HepG2 (cell line): ENCODE data around the gene MATN1. TPM values are rescaled to one million over a fixed set of nuclear protein-coding genes. Genes with fewer than 3 reads are reported as not detected.

Experiments
- ATAC-seq: fragments of 200-7000 bp; cut with Tn5 transposase; 3 replicates; pipeline ENCODE4 v1.9.1; 2020; ENCODE audit warnings: mild to moderate bottlenecking, moderate library complexity
- BruUV-seq: library from RNA; stranded (reverse); fragments of 400-500 nt; replicated peaks from 2 replicates; lab custom pipeline; 2021; lab: Mats Ljungman, UMichigan
- CTCF ChIA-PET: fragments of 300-600 bp; formaldehyde crosslinking; extraction: SDS; loops from one replicate; lab custom pipeline; 2021; ENCODE audit warnings: low total read pairs, inconsistent platforms, low intra/inter-chr PET ratio; lab: Yijun Ruan, JAX
- POLR2A ChIA-PET: fragments of 350-600 bp; sonication (Branson Sonifier 250); formaldehyde crosslinking; loops from one replicate; lab custom pipeline; 2020; ENCODE audit warnings: antibody characterized with exemption, inconsistent platforms; lab: Yijun Ruan, JAX
- DNase-seq: peaks from one replicate; pipeline ENCODE4 v3.0.0-alpha.2; 2015; ENCODE audit warnings: low spot score
- FAIRE-seq: peaks from 3 replicates; lab custom pipeline; 2011; peaks lifted over from hg19 to GRCh38; lab: Jason Lieb, UNC
- H2AFZ ChIP-seq: one replicate; pipeline ENCODE4 v1.6.1; 2011; ENCODE audit warnings: low read length, inconsistent platforms
- H3K27ac ChIP-seq: fragments of 300-600 bp; 3 replicates; pipeline ENCODE4 v1.8.0; 2011; ENCODE audit warnings: mixed run types, mild to moderate bottlenecking, mixed read lengths, low read length, inconsistent platforms; ENCODE audit not compliant: insufficient read depth; ENCODE audit errors: extremely low read length
- H3K27me3 ChIP-seq, 2 experiments: fragments of 200-600 bp in 1 of 2; 2 replicates in 1 of 2; 3 replicates in 1 of 2; pipeline versions ENCODE4 v1.6.0 to v1.8.0; 2011; ENCODE audit warnings: low read length in 2 of 2, mild to moderate bottlenecking in 2 of 2, moderate library complexity in 2 of 2, inconsistent platforms in 1 of 2; ENCODE audit not compliant: insufficient read depth in 2 of 2, control insufficient read depth in 1 of 2
- H3K36me3 ChIP-seq, 2 experiments: fragments of 200-600 bp in 1 of 2; replicated peaks in 1 of 2; 2 replicates in 1 of 2; 3 replicates in 1 of 2; pipeline versions ENCODE4 v1.5.1 to v1.8.0; 2011; ENCODE audit warnings: low read length in 2 of 2, inconsistent platforms in 1 of 2; ENCODE audit not compliant: insufficient read depth in 2 of 2, control insufficient read depth in 1 of 2
- H3K4me1 ChIP-seq: 2 replicates; pipeline ENCODE4 v1.5.1; 2012; ENCODE audit warnings: low read length, inconsistent platforms; ENCODE audit not compliant: insufficient read depth
- H3K4me2 ChIP-seq: 2 replicates; pipeline ENCODE4 v1.6.0; 2011; ENCODE audit warnings: low read depth, low read length, inconsistent platforms
- H3K4me3 ChIP-seq, 3 experiments: fragments of 200-600 bp in 1 of 3; sonication (generic), shearing (Covaris generic) in 1 of 3; replicated peaks in 1 of 3; 2 replicates each; pipeline ENCODE4 v1.5.1; 2011 to 2016; ENCODE audit warnings: low read length in 3 of 3, inconsistent platforms in 2 of 3, low read depth in 2 of 3, mild to moderate bottlenecking in 2 of 3, control low read depth in 1 of 3, mixed read lengths in 1 of 3; ENCODE audit not compliant: insufficient read depth in 1 of 3
- H3K79me2 ChIP-seq: one replicate; pipeline ENCODE4 v1.6.1; 2011; ENCODE audit warnings: low read length, inconsistent platforms; ENCODE audit not compliant: insufficient read depth
- H3K9ac ChIP-seq: 2 replicates; pipeline ENCODE4 v1.6.0; 2011; ENCODE audit warnings: mild to moderate bottlenecking, low read depth, low read length, inconsistent platforms; ENCODE audit not compliant: insufficient read depth
- H3K9me3 ChIP-seq: 2 replicates; pipeline ENCODE4 v1.5.1; 2012; ENCODE audit warnings: mild to moderate bottlenecking, low read length
- H4K20me1 ChIP-seq: 2 replicates; pipeline ENCODE4 v1.6.0; 2011; ENCODE audit warnings: inconsistent platforms, mild to moderate bottlenecking, low read length, moderate library complexity; ENCODE audit not compliant: insufficient read depth
- CC2D1A ChIP-seq: sonication (generic); formaldehyde crosslinking; IDR thresholded peaks from 2 replicates; pipeline ENCODE4 v1.8.1; 2023; ENCODE audit warnings: mild to moderate bottlenecking, missing genetic modification reagents
- ELF1 ChIP-seq: sonication (generic); formaldehyde crosslinking; IDR thresholded peaks from 2 replicates; pipeline ENCODE4 v1.4.0; 2020; ENCODE audit warnings: missing genetic modification reagents
- MATR3 ChIP-seq: sonication (generic); formaldehyde crosslinking; IDR thresholded peaks from 2 replicates; pipeline ENCODE4 v1.4.0; 2020; ENCODE audit warnings: missing genetic modification reagents
- RXRA ChIP-seq: sonication (generic); formaldehyde crosslinking; IDR thresholded peaks from 2 replicates; pipeline ENCODE4 v1.5.1; 2020; ENCODE audit warnings: missing genetic modification reagents
- SMAD3 ChIP-seq: sonication (generic); formaldehyde crosslinking; IDR thresholded peaks from 2 replicates; pipeline ENCODE4 v1.4.0; 2020; ENCODE audit warnings: missing genetic modification reagents
- TGIF2 ChIP-seq: IDR thresholded peaks from 2 replicates; pipeline ENCODE4 v1.6.1; 2016; ENCODE audit warnings: control low read depth, missing compliant biosample characterization
- ZBTB8A ChIP-seq: sonication (generic); formaldehyde crosslinking; IDR thresholded peaks from 2 replicates; pipeline ENCODE4 v1.4.0; 2020; ENCODE audit warnings: mild to moderate bottlenecking, low read depth, missing genetic modification reagents, borderline replicate concordance
- ZNF234 ChIP-seq: sonication (generic); formaldehyde crosslinking; conservative IDR thresholded peaks from 2 replicates; pipeline ENCODE4 v1.5.1; 2020; ENCODE audit warnings: mild to moderate bottlenecking, missing genetic modification reagents
- ZNF550 ChIP-seq: sonication (generic); formaldehyde crosslinking; IDR thresholded peaks from 2 replicates; pipeline ENCODE4 v1.4.0; 2020; ENCODE audit warnings: mild to moderate bottlenecking, missing genetic modification reagents, borderline replicate concordance
- ZNF570 ChIP-seq: sonication (generic); formaldehyde crosslinking; IDR thresholded peaks from 2 replicates; pipeline ENCODE4 v1.4.0; 2020; ENCODE audit warnings: mild to moderate bottlenecking, missing genetic modification reagents, borderline replicate concordance
- ZNF598 ChIP-seq: sonication (generic); formaldehyde crosslinking; IDR thresholded peaks from 2 replicates; pipeline ENCODE4 v1.5.1; 2020; ENCODE audit warnings: mild to moderate bottlenecking, missing genetic modification reagents, borderline replicate concordance
- WGBS: methylation state at CpG from one replicate; pipeline ENCODE4 v1.1.6; 2017; ENCODE audit warnings: low lambda C conversion rate; 5-methylcytosine and 5-hydroxymethylcytosine counted together
- in situ Hi-C: cut with HindIII; loops from 2 replicates; pipeline ENCODE4 v1.10.0; 2017; ENCODE audit warnings: low pct_unique_long_range_greater_than_20kb; ENCODE audit not compliant: extremely low pct_ligation_motif_present
- intact Hi-C: fragments of 100-400 bp; cut with micrococcal nuclease; formaldehyde crosslinking; loops from one replicate; pipeline ENCODE4 v1.10.0; 2022; ENCODE audit not compliant: unreplicated experiment
- polyA plus RNA-seq, 8 experiments: library from polyadenylated mRNA; depleted of rRNA in 3 of 8; stranded (reverse) in 7 of 8; unstranded in 1 of 8; fragments of >200 nt; fragmentation: Illumina TruSeq in 4 of 8; extraction: Trizol in 4 of 8; gene quantifications; 2 replicates each; pipeline versions ENCODE4 v1.2.1 to v1.2.3, GENCODE V29; 2011 to 2016; ENCODE audit warnings: low read depth in 4 of 8, missing spikeins in 1 of 8, mixed read lengths in 1 of 8; ENCODE audit not compliant: insufficient read depth in 1 of 8
- total RNA-seq, 5 experiments: library from RNA; depleted of rRNA; stranded (reverse); fragments of >200 nt; fragmentation: Illumina TruSeq; extraction: Trizol; gene quantifications; 2 replicates each; pipeline ENCODE4 v1.2.3, GENCODE V29; 2016; ENCODE audit warnings: low read depth in 1 of 5
- TF ChIP-seq, protein P1 (sequence below): IDR thresholded peaks from 2 replicates; pipeline ENCODE4 v1.6.1; 2016; ENCODE audit warnings: missing compliant biosample characterization, missing genetic modification reagents, borderline replicate concordance
- TF ChIP-seq, protein P2 (sequence below): sonication (generic); formaldehyde crosslinking; IDR thresholded peaks from 2 replicates; pipeline ENCODE4 v1.4.0; 2020; ENCODE audit warnings: mild to moderate bottlenecking, missing genetic modification reagents
- TF ChIP-seq, protein P3 (sequence below): sonication (generic); formaldehyde crosslinking; IDR thresholded peaks from 2 replicates; pipeline ENCODE4 v1.4.0; 2020; ENCODE audit warnings: mild to moderate bottlenecking, missing genetic modification reagents
- TF ChIP-seq, protein P4 (sequence below): sonication (generic); formaldehyde crosslinking; IDR thresholded peaks from 2 replicates; pipeline ENCODE4 v1.4.0; 2020; ENCODE audit warnings: mild to moderate bottlenecking, missing genetic modification reagents
- TF ChIP-seq, protein P5 (sequence below): sonication (generic); formaldehyde crosslinking; IDR thresholded peaks from 2 replicates; pipeline ENCODE4 v1.4.0; 2020; ENCODE audit warnings: missing genetic modification reagents, borderline replicate concordance

The MATN1 gene
- total and polyA plus RNA-seq, 2 of the 13 experiments (the other 11 are each of a cell fraction or from before 2014, with no cell fraction given), result 0.04 to 0.05 TPM

DNA sequence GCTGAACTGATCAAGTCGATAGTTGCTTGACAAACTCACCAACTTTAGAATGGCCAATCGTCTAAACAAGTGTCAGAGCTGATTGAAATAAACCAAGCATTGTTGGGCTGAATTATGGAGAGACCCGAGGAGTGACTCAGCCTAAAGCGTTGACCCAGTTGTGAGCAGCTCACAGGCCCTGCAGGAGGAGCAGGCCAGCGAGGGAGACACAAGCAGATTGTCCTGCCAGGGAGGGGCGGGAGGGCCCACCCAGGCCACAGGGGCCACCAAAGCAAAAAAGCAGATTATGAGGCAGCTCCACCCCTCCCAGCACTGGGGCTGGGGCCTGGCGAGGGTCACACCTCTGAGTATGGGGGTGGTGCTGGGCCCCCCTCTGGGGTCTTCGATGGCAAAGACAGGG is 10.1 kb upstream of the MATN1 start (continued):
- no peak for TF ChIP-seq MATR3 (CRISPR knock-in tag)
- TF ChIP-seq, protein P1, sequence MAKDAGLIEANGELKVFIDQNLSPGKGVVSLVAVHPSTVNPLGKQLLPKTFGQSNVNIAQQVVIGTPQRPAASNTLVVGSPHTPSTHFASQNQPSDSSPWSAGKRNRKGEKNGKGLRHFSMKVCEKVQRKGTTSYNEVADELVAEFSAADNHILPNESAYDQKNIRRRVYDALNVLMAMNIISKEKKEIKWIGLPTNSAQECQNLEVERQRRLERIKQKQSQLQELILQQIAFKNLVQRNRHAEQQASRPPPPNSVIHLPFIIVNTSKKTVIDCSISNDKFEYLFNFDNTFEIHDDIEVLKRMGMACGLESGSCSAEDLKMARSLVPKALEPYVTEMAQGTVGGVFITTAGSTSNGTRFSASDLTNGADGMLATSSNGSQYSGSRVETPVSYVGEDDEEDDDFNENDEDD (CRISPR knock-in tag), result no peak
- TF ChIP-seq, all 625 proteins: peak for 0

DNA sequence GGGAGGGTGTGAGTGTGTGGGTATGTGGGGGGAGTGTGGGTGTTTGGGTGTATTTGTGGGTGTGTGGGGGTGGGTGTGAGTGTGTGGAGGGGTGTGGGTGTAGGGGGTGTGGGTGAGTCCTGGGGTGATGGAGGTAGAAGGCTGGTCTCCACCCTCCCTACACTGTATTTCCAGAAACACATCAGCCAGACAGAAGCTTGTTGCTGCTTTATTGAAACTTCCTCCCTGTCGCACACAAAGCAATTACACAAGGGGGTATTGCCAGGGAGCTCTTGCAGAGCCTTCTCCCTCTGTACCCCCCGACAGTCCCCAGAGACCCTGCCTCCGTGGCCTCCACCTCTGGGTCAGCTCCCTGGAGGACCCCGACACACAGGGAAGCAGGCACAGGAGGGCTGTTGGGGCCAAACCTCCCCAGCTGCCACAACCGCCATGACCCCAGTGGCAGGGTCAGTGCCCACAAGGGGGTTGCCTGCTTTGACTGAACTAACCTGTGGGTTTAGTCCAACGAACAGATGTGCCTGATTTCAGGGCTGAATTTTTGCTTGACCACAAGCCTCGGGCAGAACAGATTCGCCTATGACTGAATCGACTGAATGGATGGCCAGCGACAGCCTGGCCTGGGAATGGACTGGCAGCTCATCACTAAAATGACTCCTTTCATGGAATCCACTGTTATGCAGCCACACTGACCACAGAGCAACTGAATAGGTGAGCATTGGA is 9.1 kb upstream of the MATN1 start:
- BruUV-seq, result no TSS peak
- FAIRE-seq (no peak), DNase-seq (no peak), ATAC-seq (no peak)
- no peaks in the 10 kb centered on the region for H3K79me2 ChIP-seq
- H3K4me1 ChIP-seq, result no peaks in the 10 kb centered on the region
- H3K27me3 ChIP-seq, result peaks cover 2 to 10% of the 10 kb centered on the region in 2 experiments; a peak in 4 of 5 replicates
- no peak overlapping the region for H3K4me3 ChIP-seq
- no peaks in the 10 kb centered on the region for H3K9me3 ChIP-seq
- no peak overlapping the region for H3K4me2 ChIP-seq
- no peak overlapping the region for H3K27ac ChIP-seq
- ChIA-PET POLR2A (no interaction called here), CTCF (no interaction called here)
- 69% methylated on average over 6 of the region's 10 CpGs for WGBS
- intact Hi-C loops (no loop called here), in situ Hi-C loops (no loop called here)
- no peak overlapping the region for H3K9ac ChIP-seq
- H2AFZ ChIP-seq, result no peak overlapping the region
- H3K36me3 ChIP-seq, result no peaks in the 10 kb centered on the region
- no peaks in the 10 kb centered on the region for H4K20me1 ChIP-seq
- no peak for TF ChIP-seq ZBTB8A (CRISPR knock-in tag)
- TF ChIP-seq, protein P2, sequence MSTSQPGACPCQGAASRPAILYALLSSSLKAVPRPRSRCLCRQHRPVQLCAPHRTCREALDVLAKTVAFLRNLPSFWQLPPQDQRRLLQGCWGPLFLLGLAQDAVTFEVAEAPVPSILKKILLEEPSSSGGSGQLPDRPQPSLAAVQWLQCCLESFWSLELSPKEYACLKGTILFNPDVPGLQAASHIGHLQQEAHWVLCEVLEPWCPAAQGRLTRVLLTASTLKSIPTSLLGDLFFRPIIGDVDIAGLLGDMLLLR (CRISPR knock-in tag), result no peak
- no peak for TF ChIP-seq ZNF598 (CRISPR knock-in tag)
- no peak for TF ChIP-seq MATR3 (CRISPR knock-in tag)
- TF ChIP-seq RXRA (CRISPR knock-in tag), result no peak
- TF ChIP-seq, protein P3, sequence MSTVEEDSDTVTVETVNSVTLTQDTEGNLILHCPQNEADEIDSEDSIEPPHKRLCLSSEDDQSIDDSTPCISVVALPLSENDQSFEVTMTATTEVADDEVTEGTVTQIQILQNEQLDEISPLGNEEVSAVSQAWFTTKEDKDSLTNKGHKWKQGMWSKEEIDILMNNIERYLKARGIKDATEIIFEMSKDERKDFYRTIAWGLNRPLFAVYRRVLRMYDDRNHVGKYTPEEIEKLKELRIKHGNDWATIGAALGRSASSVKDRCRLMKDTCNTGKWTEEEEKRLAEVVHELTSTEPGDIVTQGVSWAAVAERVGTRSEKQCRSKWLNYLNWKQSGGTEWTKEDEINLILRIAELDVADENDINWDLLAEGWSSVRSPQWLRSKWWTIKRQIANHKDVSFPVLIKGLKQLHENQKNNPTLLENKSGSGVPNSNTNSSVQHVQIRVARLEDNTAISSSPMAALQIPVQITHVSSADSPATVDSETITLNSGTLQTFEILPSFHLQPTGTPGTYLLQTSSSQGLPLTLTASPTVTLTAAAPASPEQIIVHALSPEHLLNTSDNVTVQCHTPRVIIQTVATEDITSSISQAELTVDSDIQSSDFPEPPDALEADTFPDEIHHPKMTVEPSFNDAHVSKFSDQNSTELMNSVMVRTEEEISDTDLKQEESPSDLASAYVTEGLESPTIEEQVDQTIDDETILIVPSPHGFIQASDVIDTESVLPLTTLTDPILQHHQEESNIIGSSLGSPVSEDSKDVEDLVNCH (CRISPR knock-in tag), result no peak
- TF ChIP-seq ZNF570 (CRISPR knock-in tag), result no peak
- no peak for TF ChIP-seq TGIF2 (CRISPR knock-in tag)
- TF ChIP-seq, protein P4, sequence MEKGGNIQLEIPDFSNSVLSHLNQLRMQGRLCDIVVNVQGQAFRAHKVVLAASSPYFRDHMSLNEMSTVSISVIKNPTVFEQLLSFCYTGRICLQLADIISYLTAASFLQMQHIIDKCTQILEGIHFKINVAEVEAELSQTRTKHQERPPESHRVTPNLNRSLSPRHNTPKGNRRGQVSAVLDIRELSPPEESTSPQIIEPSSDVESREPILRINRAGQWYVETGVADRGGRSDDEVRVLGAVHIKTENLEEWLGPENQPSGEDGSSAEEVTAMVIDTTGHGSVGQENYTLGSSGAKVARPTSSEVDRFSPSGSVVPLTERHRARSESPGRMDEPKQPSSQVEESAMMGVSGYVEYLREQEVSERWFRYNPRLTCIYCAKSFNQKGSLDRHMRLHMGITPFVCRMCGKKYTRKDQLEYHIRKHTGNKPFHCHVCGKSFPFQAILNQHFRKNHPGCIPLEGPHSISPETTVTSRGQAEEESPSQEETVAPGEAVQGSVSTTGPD (CRISPR knock-in tag), result no peak
- TF ChIP-seq ZNF234, result no peak
- TF ChIP-seq, protein P5, sequence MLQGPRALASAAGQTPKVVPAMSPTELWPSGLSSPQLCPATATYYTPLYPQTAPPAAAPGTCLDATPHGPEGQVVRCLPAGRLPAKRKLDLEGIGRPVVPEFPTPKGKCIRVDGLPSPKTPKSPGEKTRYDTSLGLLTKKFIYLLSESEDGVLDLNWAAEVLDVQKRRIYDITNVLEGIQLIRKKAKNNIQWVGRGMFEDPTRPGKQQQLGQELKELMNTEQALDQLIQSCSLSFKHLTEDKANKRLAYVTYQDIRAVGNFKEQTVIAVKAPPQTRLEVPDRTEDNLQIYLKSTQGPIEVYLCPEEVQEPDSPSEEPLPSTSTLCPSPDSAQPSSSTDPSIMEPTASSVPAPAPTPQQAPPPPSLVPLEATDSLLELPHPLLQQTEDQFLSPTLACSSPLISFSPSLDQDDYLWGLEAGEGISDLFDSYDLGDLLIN, result no peak
- TF ChIP-seq CC2D1A (CRISPR knock-in tag), result no peak
- TF ChIP-seq ZNF550 (CRISPR knock-in tag), result no peak
- no peak for TF ChIP-seq ELF1 (CRISPR knock-in tag)
- TF ChIP-seq SMAD3 (CRISPR knock-in tag), result no peak
